HG03039 (cell line): ENCODE measurements around the gene SLC4A9.

Source experiments
- ATAC-seq: cut with Tn5 transposase; IDR thresholded peaks from one replicate; pipeline ENCODE4 v1.9.1; 2021; ENCODE audit warnings: mild to moderate bottlenecking, moderate library complexity; ENCODE audit not compliant: unreplicated experiment

SLC4A9 gene

GRCh38 chr5:140361901-140362300 lies 1.9 kb downstream of the SLC4A9 start:
- ATAC-seq, result no peak

DNA sequence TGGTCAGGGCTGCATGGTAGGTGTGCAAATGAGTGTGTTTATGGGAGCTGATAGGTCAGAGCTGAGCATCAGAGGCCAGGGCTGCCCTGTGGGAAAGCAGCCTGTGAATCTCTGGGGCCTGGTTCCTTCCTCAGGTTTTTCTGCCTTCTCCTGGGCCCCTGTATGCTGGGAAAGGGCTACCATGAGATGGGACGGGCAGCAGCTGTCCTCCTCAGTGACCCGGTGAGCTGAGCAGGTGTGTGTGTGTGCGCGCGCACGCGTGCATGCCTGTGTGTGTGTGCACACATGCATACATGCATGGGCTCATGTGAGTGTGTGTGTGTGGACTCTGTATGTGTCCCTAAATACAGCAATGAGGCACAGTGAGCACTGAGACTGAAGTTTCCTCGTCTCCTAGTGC lies 2.3 kb downstream of the SLC4A9 start:
- no peak for ATAC-seq

DNA sequence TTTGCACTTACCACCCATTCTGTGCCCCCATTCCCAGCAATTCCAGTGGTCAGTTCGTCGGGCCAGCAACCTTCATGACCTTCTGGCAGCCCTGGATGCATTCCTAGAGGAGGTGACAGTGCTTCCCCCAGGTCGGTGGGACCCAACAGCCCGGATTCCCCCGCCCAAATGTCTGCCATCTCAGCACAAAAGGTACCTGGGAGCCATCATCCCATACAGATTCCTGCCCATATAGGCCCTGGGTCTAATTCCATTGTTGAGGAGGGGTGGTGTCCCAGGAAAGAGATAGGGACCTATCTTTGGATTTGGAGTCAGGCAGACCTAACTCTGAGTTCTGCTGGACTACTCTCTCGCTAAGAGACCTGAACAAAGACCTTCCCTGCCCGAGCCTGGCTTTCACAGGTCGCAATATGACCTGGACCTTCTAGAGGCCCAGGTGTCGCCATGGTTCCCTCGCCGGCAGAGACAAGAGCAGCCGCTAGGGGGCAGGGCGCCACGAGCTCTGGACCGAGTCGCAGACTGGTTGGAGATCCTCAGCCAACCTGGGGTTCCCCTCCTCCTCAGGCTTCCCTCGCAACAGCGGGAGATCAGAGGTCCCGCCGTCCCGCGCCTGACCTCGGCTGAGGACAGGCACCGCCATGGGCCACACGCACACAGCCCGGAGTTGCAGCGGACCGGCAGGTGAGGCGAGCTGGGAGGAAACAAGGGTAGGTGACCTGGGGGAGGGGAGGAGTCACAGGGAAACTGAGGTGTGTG lies 3.1 kb downstream of the SLC4A9 start:
- no peak for ATAC-seq

- no peak for ATAC-seq
Observed at GRCh38 chr5:140363631-140364471, 3.9 kb downstream of the SLC4A9 start.

- ATAC-seq, result no peak
Observed at GRCh38 chr5:140364472-140364765, 4.4 kb downstream of the SLC4A9 start.

GRCh38 chr5:140365282-140365681 lies 5.3 kb downstream of the SLC4A9 start:
- ATAC-seq, result no peak

DNA sequence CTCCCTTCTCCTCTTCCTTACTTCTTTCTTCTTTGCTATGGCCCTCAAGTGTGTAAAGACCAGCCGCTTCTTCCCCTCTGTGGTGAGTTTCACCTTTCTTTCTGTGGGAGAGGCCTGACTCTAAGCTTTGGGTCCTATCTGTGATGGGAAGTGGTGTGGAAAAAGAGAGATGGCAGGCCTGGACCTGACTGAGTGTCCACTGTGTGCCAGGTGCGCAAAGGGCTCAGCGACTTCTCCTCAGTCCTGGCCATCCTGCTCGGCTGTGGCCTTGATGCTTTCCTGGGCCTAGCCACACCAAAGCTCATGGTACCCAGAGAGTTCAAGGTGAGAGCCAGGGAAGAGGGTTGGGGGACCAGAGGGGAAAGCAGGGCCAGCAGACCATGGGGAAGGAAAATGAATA lies 5.9 kb downstream of the SLC4A9 start:
- ATAC-seq, result no peak

GRCh38 chr5:140366589-140367255 lies 6.7 kb downstream of the SLC4A9 start:
- no peak for ATAC-seq

DNA sequence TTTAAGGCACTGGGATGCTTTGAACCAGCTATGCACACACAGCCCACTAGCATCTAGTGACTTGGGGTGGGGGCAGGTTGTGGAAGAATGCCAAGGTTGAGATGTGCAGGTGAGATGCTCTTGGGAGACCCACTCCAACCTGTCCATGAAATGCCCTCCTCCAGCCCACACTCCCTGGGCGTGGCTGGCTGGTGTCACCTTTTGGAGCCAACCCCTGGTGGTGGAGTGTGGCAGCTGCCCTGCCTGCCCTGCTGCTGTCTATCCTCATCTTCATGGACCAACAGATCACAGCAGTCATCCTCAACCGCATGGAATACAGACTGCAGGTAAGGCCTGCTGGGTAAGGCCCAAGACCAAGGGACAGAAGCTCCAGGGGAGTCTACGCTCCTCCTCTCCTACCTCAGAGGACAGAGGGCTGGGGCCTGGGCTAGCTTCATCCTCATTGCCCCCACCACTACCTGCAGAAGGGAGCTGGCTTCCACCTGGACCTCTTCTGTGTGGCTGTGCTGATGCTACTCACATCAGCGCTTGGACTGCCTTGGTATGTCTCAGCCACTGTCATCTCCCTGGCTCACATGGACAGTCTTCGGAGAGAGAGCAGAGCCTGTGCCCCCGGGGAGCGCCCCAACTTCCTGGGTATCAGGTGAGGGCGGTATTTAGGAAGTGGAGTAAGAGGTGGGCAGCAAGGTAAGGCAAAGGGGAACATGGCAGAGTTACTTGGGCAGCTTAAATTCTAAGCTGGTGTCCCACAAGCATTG lies 7.4 kb downstream of the SLC4A9 start:
- ATAC-seq, result no peak

DNA sequence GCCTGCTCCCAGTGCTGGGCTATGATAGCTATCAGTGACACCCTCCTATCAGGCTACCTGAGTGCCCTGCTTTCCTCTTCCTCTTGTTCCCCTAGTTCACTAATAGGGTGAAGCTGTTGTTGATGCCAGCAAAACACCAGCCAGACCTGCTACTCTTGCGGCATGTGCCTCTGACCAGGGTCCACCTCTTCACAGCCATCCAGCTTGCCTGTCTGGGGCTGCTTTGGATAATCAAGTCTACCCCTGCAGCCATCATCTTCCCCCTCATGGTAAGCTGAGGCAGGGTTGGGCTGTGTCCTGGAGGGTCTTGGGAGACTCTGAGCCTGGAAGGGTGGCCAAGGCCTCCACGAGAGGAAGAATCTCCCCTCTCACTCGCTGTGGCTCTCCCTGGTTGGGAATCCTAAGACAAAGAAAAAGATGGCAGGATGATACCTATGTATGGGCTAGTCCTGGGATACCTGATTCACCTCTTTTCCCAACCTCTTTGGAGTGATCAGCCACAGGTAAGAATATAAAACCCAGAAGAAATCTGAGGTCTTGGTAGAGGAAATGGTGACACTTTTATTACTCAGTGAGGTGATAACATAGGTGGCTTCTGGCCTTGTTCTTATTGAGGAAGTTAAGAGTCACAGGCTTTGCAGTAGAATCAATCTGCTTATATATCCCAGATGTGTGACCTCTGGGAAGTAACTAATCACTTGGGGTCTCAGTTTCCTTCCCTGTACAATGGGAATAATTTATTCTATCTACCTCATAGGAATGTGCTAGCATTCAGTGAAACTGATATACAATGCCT lies 11.6 kb downstream of the SLC4A9 start:
- ATAC-seq, result no peak

DNA sequence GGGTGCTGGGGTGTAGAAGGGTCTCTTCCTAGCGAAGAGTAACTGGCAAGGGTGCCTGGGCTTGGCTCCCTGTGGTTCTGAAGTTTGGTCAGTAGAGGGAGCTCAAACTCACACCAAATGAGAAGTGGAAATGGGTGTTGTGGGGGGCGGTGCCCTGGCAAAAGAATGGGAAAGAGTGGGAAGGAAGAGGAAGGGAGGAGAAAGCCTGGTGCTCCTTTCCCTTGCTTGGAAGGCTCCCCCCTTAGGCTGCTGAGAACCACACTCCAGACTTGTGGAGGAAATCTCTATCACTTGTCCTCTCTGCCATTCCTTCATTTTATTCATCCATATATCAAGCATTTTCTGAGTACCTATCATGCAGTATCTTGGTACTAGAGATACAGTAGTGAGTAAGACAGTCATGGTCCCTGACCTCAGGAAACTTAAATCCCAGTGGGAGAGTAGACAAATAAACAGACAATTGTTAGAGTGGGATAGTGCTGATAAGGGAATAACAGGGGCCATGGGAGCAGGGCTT lies 13.0 kb downstream of the SLC4A9 start:
- ATAC-seq, result no peak

GRCh38 chr5:140381351-140381750 lies 21.4 kb downstream of the SLC4A9 start:
- no peak for ATAC-seq

DNA sequence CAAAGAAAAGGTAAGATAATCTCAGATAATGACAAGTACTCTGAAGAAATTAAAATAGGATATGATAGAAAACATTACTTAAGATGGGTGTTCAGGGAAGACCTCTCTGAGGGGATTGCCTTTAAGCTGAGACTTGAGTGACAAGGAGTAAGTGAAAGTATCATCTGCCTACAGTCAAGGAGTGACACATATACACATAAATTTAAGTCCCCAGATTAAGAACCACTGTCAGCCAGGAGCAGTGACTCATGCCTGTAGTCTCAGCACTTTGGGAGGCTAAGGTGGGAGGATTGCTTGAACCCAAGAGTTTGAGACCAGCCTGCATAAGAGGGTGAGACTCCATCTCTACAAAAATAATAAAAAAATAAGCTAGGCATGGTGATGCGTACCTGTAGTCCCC lies 22.0 kb downstream of the SLC4A9 start:
- ATAC-seq, result no peak

GRCh38 chr5:140382866-140383265 lies 22.9 kb downstream of the SLC4A9 start:
- no peak for ATAC-seq

GRCh38 chr5:140383300-140383699 lies 23.3 kb downstream of the SLC4A9 start:
- ATAC-seq, result no peak

GRCh38 chr5:140388052-140388451 lies 28.1 kb downstream of the SLC4A9 start:
- ATAC-seq, result no peak

DNA sequence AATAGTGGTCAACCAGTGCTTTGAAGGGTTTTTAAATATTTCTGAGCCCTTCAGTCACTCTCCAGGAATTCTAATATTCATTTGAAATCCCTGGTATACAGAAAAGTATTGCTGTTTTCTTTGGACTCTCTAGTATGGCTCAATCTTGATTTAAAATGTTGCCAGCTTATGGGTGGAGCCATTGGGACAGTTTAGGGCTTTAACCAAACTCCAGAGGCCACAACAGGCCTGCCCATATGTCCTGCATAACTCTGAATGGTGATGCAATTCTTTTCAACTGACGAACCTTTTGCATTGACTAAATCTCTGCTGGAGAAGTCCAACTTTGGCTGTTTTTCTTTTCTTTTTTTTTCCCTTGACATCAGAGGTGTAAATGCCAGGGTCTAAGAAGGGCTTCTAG lies 31.3 kb downstream of the SLC4A9 start:
- ATAC-seq, result no peak

- no peak for ATAC-seq
Observed at GRCh38 chr5:140391732-140392131, 31.7 kb downstream of the SLC4A9 start.

DNA sequence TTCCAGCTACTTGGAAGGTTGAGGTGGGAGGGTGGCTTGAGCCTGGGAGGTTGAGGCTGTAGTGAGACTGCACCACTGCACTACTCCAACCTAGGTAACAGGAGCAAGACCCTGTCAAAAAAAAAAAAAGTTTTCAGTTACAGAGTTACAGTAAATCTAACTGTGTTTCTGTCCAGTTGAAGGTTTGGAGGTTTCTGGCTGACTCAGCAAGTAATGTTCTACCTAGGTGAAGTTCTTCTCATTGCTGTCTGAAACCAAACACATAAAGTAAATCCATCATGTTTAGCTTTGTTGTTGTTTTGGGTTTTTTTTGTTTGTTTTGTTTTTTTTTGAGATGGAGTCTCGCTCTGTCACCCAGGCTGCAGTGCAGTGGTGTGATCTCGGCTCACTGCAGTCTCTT lies 33.7 kb downstream of the SLC4A9 start:
- ATAC-seq, result no peak

DNA sequence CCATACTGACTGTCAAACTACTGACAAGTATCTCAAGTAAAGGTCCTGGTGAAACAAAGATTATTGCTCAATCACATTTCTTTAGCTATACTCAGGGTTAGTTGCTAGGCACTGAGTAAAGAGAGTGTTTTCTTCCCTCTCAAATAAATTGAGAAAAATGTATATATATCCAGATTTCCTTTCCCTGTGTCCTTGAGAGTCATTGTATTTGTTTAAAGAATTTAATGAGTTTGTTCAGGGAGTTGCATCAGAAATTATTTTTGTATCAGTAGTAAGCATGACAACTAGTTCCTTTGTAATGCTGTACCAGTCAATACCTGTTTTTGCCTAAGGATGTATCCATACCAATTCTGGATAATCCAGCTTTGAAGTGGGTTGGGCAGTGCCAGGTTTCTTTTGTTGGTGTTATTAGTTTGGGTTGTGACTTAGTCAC lies 38.4 kb downstream of the SLC4A9 start:
- no peak for ATAC-seq
